A549 (cell line): ENCODE data around the gene FAM120B. TPM values are rescaled to one million over a fixed set of nuclear protein-coding genes. Genes with fewer than 3 reads are reported as not detected.

Experiments
- ATAC-seq, 2 experiments: fragments of 200-7000 bp in 1 of 2; fragments of >200 bp in 1 of 2; cut with Nextera tagmentation in 1 of 2; cut with Tn5 transposase in 1 of 2; 3 replicates each; pipeline versions ENCODE4 v1.8.0 to v1.9.1; 2018 to 2020; ENCODE audit warnings: mild to moderate bottlenecking in 1 of 2, moderate library complexity in 1 of 2
- CTCF ChIA-PET: fragments of 300-600 bp; sonication (Branson Sonifier 250); formaldehyde crosslinking; extraction: SDS; loops from one replicate; lab custom pipeline; 2021; ENCODE audit warnings: antibody characterized with exemption, inconsistent platforms; lab: Yijun Ruan, JAX
- POLR2A ChIA-PET: fragments of 350-600 bp; formaldehyde crosslinking; extraction: SDS; loops from one replicate; lab custom pipeline; 2021; ENCODE audit warnings: antibody characterized with exemption, inconsistent platforms; lab: Yijun Ruan, JAX
- DNase-seq, 2 experiments: peaks; one replicate each; pipeline versions ENCODE4 v3.0.0 to v3.0.0-alpha.2; 2011 to 2016; ENCODE audit warnings: low read depth in 1 of 2, low spot score in 1 of 2
- FAIRE-seq: peaks from 2 replicates; lab custom pipeline; 2011; peaks lifted over from hg19 to GRCh38; lab: Jason Lieb, UNC
- H3K27ac ChIP-seq, 2 experiments: fragments of >200 bp; sonication (Bioruptor Twin); formaldehyde crosslinking; 3 replicates each; pipeline ENCODE4 v1.5.1; 2016 to 2017
- H3K4me1 ChIP-seq: fragments of >200 bp; sonication (Bioruptor Twin); formaldehyde crosslinking; 3 replicates; pipeline ENCODE4 v1.6.1; 2016
- H3K4me2 ChIP-seq: fragments of >200 bp; sonication (Bioruptor Twin); formaldehyde crosslinking; 3 replicates; pipeline ENCODE4 v1.6.1; 2016
- H3K4me3 ChIP-seq: fragments of >200 bp; sonication (Bioruptor Twin); formaldehyde crosslinking; 3 replicates; pipeline ENCODE4 v1.5.1; 2016
- H3K9me3 ChIP-seq: fragments of >200 bp; sonication (Bioruptor Twin); formaldehyde crosslinking; 3 replicates; pipeline ENCODE4 v1.6.1; 2016
- CBX2 ChIP-seq: fragments of 200-600 bp; sonication (generic); IDR thresholded peaks from 2 replicates; pipeline ENCODE4 v1.6.1; 2016; ENCODE audit warnings: low read depth, mild to moderate bottlenecking, borderline replicate concordance
- CBX8 ChIP-seq: fragments of 200-600 bp; sonication (generic); IDR thresholded peaks from 2 replicates; pipeline ENCODE4 v1.6.1; 2016
- CEBPB ChIP-seq, 2 experiments: fragments of >200 bp in 1 of 2; sonication (Bioruptor Twin) in 1 of 2; formaldehyde crosslinking in 1 of 2; IDR thresholded peaks; 2 replicates each; pipeline ENCODE4 v1.6.1; 2012 to 2016
- CHD4 ChIP-seq: fragments of 200-600 bp; sonication (generic); IDR thresholded peaks from 2 replicates; pipeline ENCODE4 v1.6.1; 2016; ENCODE audit warnings: antibody characterized with exemption, mild to moderate bottlenecking, borderline replicate concordance
- EP300 ChIP-seq, 2 experiments: fragments of >200 bp; sonication (Bioruptor Twin); formaldehyde crosslinking; IDR thresholded peaks; 2 replicates in 1 of 2; 3 replicates in 1 of 2; pipeline ENCODE4 v1.6.1; 2016 to 2017
- FOSL2 ChIP-seq, 2 experiments: fragments of 450-650 bp in 1 of 2; fragments of >200 bp in 1 of 2; sonication (Bioruptor Twin) in 1 of 2; formaldehyde crosslinking; IDR thresholded peaks; 2 replicates each; pipeline versions ENCODE4 v1.5.0 to v1.6.1; 2016 to 2020; ENCODE audit warnings: mild to moderate bottlenecking in 1 of 2, moderate library complexity in 1 of 2
- HDAC2 ChIP-seq: fragments of 200-600 bp; sonication (generic); IDR thresholded peaks from 2 replicates; pipeline ENCODE4 v1.6.1; 2016
- HEYL ChIP-seq: fragments of 250-450 bp; sonication (Bioruptor Pico); IDR thresholded peaks from 2 replicates; pipeline ENCODE4 v1.8.0; 2021; ENCODE audit warnings: mild to moderate bottlenecking, moderate library complexity
- HOXB5 ChIP-seq: fragments of 250-450 bp; sonication (Bioruptor Pico); IDR thresholded peaks from 2 replicates; pipeline ENCODE4 v1.5.0; 2020; ENCODE audit warnings: mild to moderate bottlenecking, moderate library complexity
- MAZ ChIP-seq: fragments of 150-350 bp; IDR thresholded peaks from 2 replicates; pipeline ENCODE4 v1.6.1; 2014; ENCODE audit warnings: antibody characterized with exemption, low read depth, low read length, borderline replicate concordance
- NFE2L2 ChIP-seq: fragments of 150-350 bp; conservative IDR thresholded peaks from 2 replicates; pipeline ENCODE4 v1.6.1; 2014; ENCODE audit warnings: low read length
- NPAS2 ChIP-seq: fragments of 250-450 bp; sonication (Bioruptor Pico); IDR thresholded peaks from 2 replicates; pipeline ENCODE4 v1.8.0; 2022; ENCODE audit warnings: mild to moderate bottlenecking, moderate library complexity, borderline replicate concordance
- POLR2AphosphoS2 ChIP-seq: conservative IDR thresholded peaks from 2 replicates; pipeline ENCODE4 v1.6.1; 2012; ENCODE audit warnings: low read length, improper control_type of control experiment, inconsistent platforms
- RARB ChIP-seq: fragments of 250-450 bp; sonication (Bioruptor Pico); IDR thresholded peaks from 2 replicates; pipeline ENCODE4 v1.8.0; 2021; ENCODE audit warnings: mild to moderate bottlenecking, moderate library complexity
- SMC3 ChIP-seq: fragments of >200 bp; sonication (Bioruptor Twin); formaldehyde crosslinking; IDR thresholded peaks from 3 replicates; pipeline ENCODE4 v1.6.1; 2018; ENCODE audit warnings: inconsistent platforms
- ZC3H11A ChIP-seq: fragments of 450-650 bp; IDR thresholded peaks from 2 replicates; pipeline ENCODE4 v1.6.1; 2014; ENCODE audit warnings: antibody characterized with exemption, mild to moderate bottlenecking
- ZFP36 ChIP-seq: fragments of 450-650 bp; IDR thresholded peaks from 2 replicates; pipeline ENCODE4 v1.6.1; 2014; ENCODE audit warnings: borderline replicate concordance; ENCODE audit not compliant: partially characterized antibody
- ZSCAN20 ChIP-seq: fragments of 250-450 bp; sonication (Bioruptor Pico); IDR thresholded peaks from 2 replicates; pipeline ENCODE4 v1.8.0; 2022; ENCODE audit warnings: mild to moderate bottlenecking, moderate library complexity
- WGBS: methylation state at CpG from one replicate; pipeline ENCODE4 v1.1.6; 2017; ENCODE audit errors: missing lambda C conversion rate; 5-methylcytosine and 5-hydroxymethylcytosine counted together
- polyA plus RNA-seq, 4 experiments: library from polyadenylated mRNA; depleted of rRNA in 3 of 4; stranded (reverse); fragments of >200 nt; fragmentation: RNase III in 1 of 4; extraction: RNeasy Plus Mini Kit Qiagen cat#74134 plus additional on column Dnase treatment in 1 of 4; gene quantifications; 2 replicates in 3 of 4; 3 replicates in 1 of 4; pipeline ENCODE4 v1.2.3, GENCODE V29; 2011 to 2017
- TF ChIP-seq, protein P1 (sequence below): fragments of >200 bp; sonication (Bioruptor Twin); formaldehyde crosslinking; IDR thresholded peaks from 3 replicates; pipeline ENCODE4 v1.6.1; 2016
- TF ChIP-seq, protein P2 (sequence below): fragments of >200 bp; sonication (Bioruptor Twin); formaldehyde crosslinking; IDR thresholded peaks from 2 replicates; pipeline ENCODE4 v1.6.1; 2016
- TF ChIP-seq, protein P3 (sequence below): fragments of 450-650 bp; IDR thresholded peaks from 2 replicates; pipeline ENCODE4 v1.6.1; 2014; ENCODE audit warnings: antibody characterized with exemption

The FAM120B gene
- polyA plus RNA-seq, 2 of the 4 experiments (the other 2 are of a cell fraction) = 7.0 to 7.7 TPM

DNA sequence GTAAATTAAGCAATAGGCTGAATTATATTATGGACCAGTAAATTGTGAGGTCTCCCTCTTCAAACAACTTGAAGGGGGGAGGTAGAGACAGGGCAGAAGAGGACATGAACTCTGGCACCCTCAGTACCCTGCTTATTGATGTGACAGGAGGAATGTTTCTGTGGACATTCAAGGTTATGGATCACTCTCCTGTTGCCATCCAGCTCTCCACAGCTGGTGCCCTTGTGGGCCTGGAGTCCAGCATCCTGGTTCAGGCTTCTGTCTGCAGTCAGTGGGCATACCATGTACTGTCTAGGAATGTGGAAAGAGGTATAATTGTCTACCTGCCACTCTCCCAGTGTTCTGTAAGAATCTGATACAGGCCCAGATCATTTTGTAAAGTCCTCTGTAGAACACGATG is 55.6 kb downstream of the FAM120B start:
- no peaks in the 10 kb centered on the region for H3K4me1 ChIP-seq
- no peak for FAIRE-seq
- CTCF ChIA-PET = interaction anchor here (0.6 kb wide), 1 partner anchor 9 kb away, joined by 3 read pairs; no protein-coding TSS in a partner anchor
- no peak overlapping the region for H3K27ac ChIP-seq
- TF ChIP-seq CBX2 (no peak), NPAS2 (CRISPR knock-in tag) (no peak), HEYL (CRISPR knock-in tag) (no peak)
- TF ChIP-seq, protein P1, sequence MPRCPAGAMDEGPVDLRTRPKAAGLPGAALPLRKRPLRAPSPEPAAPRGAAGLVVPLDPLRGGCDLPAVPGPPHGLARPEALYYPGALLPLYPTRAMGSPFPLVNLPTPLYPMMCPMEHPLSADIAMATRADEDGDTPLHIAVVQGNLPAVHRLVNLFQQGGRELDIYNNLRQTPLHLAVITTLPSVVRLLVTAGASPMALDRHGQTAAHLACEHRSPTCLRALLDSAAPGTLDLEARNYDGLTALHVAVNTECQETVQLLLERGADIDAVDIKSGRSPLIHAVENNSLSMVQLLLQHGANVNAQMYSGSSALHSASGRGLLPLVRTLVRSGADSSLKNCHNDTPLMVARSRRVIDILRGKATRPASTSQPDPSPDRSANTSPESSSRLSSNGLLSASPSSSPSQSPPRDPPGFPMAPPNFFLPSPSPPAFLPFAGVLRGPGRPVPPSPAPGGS = no peak
- no peak for ATAC-seq
- no peak overlapping the region for H3K4me2 ChIP-seq
- WGBS = 92% methylated on average over 1 of the region's 1 CpG
- no peak for DNase-seq
- POLR2A ChIA-PET = no interaction called here
- no peaks in the 10 kb centered on the region for H3K9me3 ChIP-seq
- H3K4me3 ChIP-seq = no peak overlapping the region

DNA sequence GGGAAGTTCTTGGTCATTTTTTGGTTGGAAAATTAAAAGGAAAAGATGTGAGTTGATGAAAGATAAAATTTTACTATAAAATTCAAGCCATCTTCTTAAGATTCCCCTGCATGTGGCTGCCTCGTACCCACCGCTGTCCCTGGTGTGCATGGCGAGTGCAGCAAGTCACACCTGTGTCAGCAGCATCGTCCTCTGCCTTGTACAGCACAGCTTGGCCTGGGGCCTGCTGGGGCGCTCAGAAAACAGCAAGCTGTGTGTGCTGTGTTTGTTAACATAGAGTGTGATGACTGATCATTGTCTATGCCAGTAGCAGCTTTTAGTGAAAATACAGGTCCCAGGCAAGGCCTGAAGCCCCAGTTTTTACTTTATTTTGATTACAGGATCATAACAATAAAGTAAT is 56.7 kb downstream of the FAM120B start:
- H3K4me1 ChIP-seq = no peaks in the 10 kb centered on the region
- H3K9me3 ChIP-seq = no peaks in the 10 kb centered on the region
- ATAC-seq = no peak
- CTCF ChIA-PET = interaction anchor here (1.2 to 1.4 kb wide), 2 partner anchors 10 to 19 kb away, joined by 3 to 4 read pairs; no protein-coding TSS in a partner anchor
- H3K4me3 ChIP-seq = no peak overlapping the region
- FAIRE-seq = no peak
- POLR2A ChIA-PET = no interaction called here
- WGBS = 100% methylated on average over 5 of the region's 5 CpGs
- H3K27ac ChIP-seq = no peak overlapping the region
- no peak overlapping the region for H3K4me2 ChIP-seq
- TF ChIP-seq POLR2AphosphoS2 (no peak), ZC3H11A (no peak), RARB (CRISPR knock-in tag) (no peak), FOSL2 (IDR thresholded peaks at IDR 0.05) (no peak), FOSL2 (CRISPR knock-in tag; IDR thresholded peaks at IDR 0.05) (no peak), CHD4 (no peak), ZFP36 (no peak), HOXB5 (CRISPR knock-in tag) (no peak), CBX8 (no peak), EP300 (IDR thresholded peaks at IDR 0.05) (no peak), NFE2L2 (no peak)
- TF ChIP-seq, protein P1 = no peak
- DNase-seq = no peak

DNA sequence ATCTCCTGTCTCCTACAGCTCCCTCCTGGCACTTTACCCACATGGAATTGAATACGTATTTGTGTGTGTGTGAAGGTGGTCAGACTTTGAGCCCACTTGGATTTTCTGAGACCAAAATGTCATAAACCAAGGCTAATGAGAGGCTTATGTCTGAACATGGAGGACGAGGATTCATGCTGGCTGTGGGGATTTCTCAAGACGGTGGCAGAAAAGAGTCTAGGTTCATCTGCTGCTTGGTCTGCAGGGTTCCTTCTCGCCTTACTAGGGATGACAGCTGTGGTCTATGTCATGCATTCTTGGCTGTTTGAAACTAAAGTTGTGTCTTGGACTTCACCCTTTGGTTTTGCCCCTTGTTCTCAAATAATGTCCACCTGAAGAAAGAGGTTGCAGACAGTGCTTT is 58.6 kb downstream of the FAM120B start:
- FAIRE-seq (no peak), DNase-seq (no peak), ATAC-seq (no peak)
- no peaks in the 10 kb centered on the region for H3K4me1 ChIP-seq
- H3K9me3 ChIP-seq = no peaks in the 10 kb centered on the region
- no peak overlapping the region for H3K4me2 ChIP-seq
- 84% methylated on average over 4 of the region's 4 CpGs for WGBS
- H3K27ac ChIP-seq = no peak overlapping the region
- ChIA-PET CTCF (no interaction called here), POLR2A (no interaction called here)
- H3K4me3 ChIP-seq = no peak overlapping the region
- TF ChIP-seq CHD4 = no peak

DNA sequence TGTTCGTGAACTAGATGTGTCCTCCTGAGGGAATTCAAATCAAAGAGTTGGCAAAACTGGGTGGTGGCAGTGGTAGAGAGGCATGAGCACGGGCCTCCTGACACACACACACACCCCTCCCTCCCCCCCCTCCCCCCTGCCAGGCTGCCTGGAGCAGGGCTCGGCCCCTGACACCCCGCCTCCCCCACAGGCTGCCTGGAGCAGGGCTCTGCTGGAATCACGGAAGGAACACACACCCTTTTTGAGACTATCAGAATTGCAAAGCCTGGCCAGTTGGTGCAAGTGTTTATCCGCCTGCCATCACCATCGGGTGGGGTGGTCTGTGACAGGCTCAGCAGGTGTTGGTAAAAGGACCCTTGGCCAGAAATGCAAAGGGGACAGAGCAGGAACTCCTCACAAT is 59.0 kb downstream of the FAM120B start:
- CTCF ChIA-PET = no interaction called here
- H3K9me3 ChIP-seq = no peaks in the 10 kb centered on the region
- POLR2A ChIA-PET = no interaction called here
- TF ChIP-seq, protein P2, sequence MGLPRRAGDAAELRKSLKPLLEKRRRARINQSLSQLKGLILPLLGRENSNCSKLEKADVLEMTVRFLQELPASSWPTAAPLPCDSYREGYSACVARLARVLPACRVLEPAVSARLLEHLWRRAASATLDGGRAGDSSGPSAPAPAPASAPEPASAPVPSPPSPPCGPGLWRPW = no peak
- TF ChIP-seq, protein P1 = no peak
- TF ChIP-seq CEBPB (IDR thresholded peaks at IDR 0.05) = no peak
- TF ChIP-seq CBX2 = no peak
- TF ChIP-seq HEYL (CRISPR knock-in tag) = no peak
- no peak for TF ChIP-seq SMC3
- no peak for TF ChIP-seq HDAC2
- no peak for TF ChIP-seq ZSCAN20
- TF ChIP-seq, protein P3, sequence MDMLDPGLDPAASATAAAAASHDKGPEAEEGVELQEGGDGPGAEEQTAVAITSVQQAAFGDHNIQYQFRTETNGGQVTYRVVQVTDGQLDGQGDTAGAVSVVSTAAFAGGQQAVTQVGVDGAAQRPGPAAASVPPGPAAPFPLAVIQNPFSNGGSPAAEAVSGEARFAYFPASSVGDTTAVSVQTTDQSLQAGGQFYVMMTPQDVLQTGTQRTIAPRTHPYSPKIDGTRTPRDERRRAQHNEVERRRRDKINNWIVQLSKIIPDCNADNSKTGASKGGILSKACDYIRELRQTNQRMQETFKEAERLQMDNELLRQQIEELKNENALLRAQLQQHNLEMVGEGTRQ = no peak
- TF ChIP-seq MAZ = no peak
- whole genome bisulfite sequencing = 91% methylated on average over 5 of the region's 7 CpGs
- no peak overlapping the region for H3K4me3 ChIP-seq
- no peak for DNase-seq
- H3K4me1 ChIP-seq = no peaks in the 10 kb centered on the region
- no peak for ATAC-seq
- H3K4me2 ChIP-seq = no peak overlapping the region
- no peak overlapping the region for H3K27ac ChIP-seq
- no peak for FAIRE-seq
